K562 (cell line): ENCODE results near the gene MROH8. TPM values are rescaled to one million over a fixed set of nuclear protein-coding genes. Genes with fewer than 3 reads are reported as not detected.

Experiments
- BRD4 ChIP-seq: fragments of 200-600 bp; sonication (generic); IDR thresholded peaks from 2 replicates; pipeline ENCODE4 v1.6.1; 2017; ENCODE audit warnings: inconsistent platforms
- FOSL1 ChIP-seq: fragments of 200-800 bp; sonication (Bioruptor generic); conservative IDR thresholded peaks from 2 replicates; pipeline ENCODE4 v1.6.1; 2016; ENCODE audit warnings: missing genetic modification characterization, missing compliant biosample characterization
- HDGF ChIP-seq: fragments of 450-650 bp; IDR thresholded peaks from 2 replicates; pipeline ENCODE4 v1.6.1; 2016
- JUNB ChIP-seq: fragments of 450-650 bp; formaldehyde crosslinking; conservative IDR thresholded peaks from 2 replicates; pipeline ENCODE4 v1.4.0; 2020; ENCODE audit warnings: mild to moderate bottlenecking
- NCOR1 ChIP-seq: fragments of 450-650 bp; IDR thresholded peaks from 2 replicates; pipeline ENCODE4 v1.6.1; 2016; ENCODE audit warnings: mild to moderate bottlenecking, moderate library complexity
- PHB2 ChIP-seq: fragments of 450-650 bp; IDR thresholded peaks from 2 replicates; pipeline ENCODE4 v1.6.1; 2017; ENCODE audit warnings: low read depth
- PTRF ChIP-seq: fragments of 450-650 bp; IDR thresholded peaks from 2 replicates; pipeline ENCODE4 v1.6.1; 2016; ENCODE audit warnings: mild to moderate bottlenecking, missing genetic modification characterization, missing compliant biosample characterization
- RAD51 ChIP-seq: fragments of 450-650 bp; IDR thresholded peaks from 2 replicates; pipeline ENCODE4 v1.7.1; 2016; ENCODE audit warnings: low read depth, mild to moderate bottlenecking, borderline replicate concordance
- SMAD4 ChIP-seq: fragments of 250-450 bp; sonication (Bioruptor Pico); conservative IDR thresholded peaks from 2 replicates; pipeline ENCODE4 v1.8.0; 2021; ENCODE audit warnings: inconsistent platforms, mild to moderate bottlenecking, moderate library complexity
- TCF7 ChIP-seq: sonication (generic); IDR thresholded peaks from 2 replicates; pipeline ENCODE4 v1.6.1; 2016; ENCODE audit warnings: antibody characterized with exemption, borderline replicate concordance
- TCFL5 ChIP-seq: fragments of 250-450 bp; sonication (Bioruptor Pico); conservative IDR thresholded peaks from 2 replicates; pipeline ENCODE4 v1.6.1; 2021; ENCODE audit warnings: mild to moderate bottlenecking, moderate library complexity, matching md5 sums
- TEAD2 ChIP-seq: fragments of 450-650 bp; IDR thresholded peaks from 2 replicates; pipeline ENCODE4 v1.6.1; 2016; ENCODE audit warnings: missing genetic modification characterization, control low read depth, missing compliant biosample characterization
- ZNF707 ChIP-seq: fragments of 250-450 bp; sonication (Bioruptor Pico); conservative IDR thresholded peaks from 2 replicates; pipeline ENCODE4 v1.8.0; 2022; ENCODE audit warnings: inconsistent platforms, mild to moderate bottlenecking, moderate library complexity
- polyA plus RNA-seq, 8 experiments: library from polyadenylated mRNA; depleted of rRNA in 4 of 8; stranded (reverse) in 5 of 8; unstranded in 3 of 8; fragments of >200 nt; fragmentation: Nextera tagmentation in 2 of 8; fragmentation: Illumina TruSeq in 1 of 8; extraction: Ambion mirVana in 2 of 8; extraction: Trizol in 1 of 8; gene quantifications; 2 replicates each; pipeline versions ENCODE4 v1.2.1 to v1.2.3, GENCODE V29; 2011 to 2014; ENCODE audit warnings: inconsistent platforms in 1 of 8, missing spikeins in 1 of 8
- total RNA-seq, 7 experiments: library from RNA; depleted of rRNA in 6 of 7; stranded (reverse); fragments of >200 nt in 6 of 7; fragmentation: Illumina TruSeq in 2 of 7; extraction: Trizol in 2 of 7; gene quantifications; 2 replicates each; pipeline versions ENCODE4 v1.2.1 to v1.2.3, GENCODE V29; 2011 to 2021; ENCODE audit warnings: low replicate concordance in 1 of 7
- TF ChIP-seq, protein P1 (sequence below), 2 experiments: IDR thresholded peaks; 2 replicates each; pipeline ENCODE4 v1.6.1; 2011; ENCODE audit warnings: borderline replicate concordance in 1 of 2, control low read depth in 1 of 2, low read depth in 1 of 2, low read length in 1 of 2, mild to moderate bottlenecking in 1 of 2, mixed read lengths in 1 of 2, moderate library complexity in 1 of 2; ENCODE audit not compliant: insufficient read depth in 1 of 2, insufficient read length in 1 of 2, poor library complexity in 1 of 2, severe bottlenecking in 1 of 2; ENCODE audit errors: extremely low read depth in 1 of 2
- TF ChIP-seq, protein P2 (sequence below): fragments of 250-450 bp; sonication (Bioruptor Pico); IDR thresholded peaks from 2 replicates; pipeline ENCODE4 v1.8.0; 2022; ENCODE audit warnings: moderate library complexity, mild to moderate bottlenecking, inconsistent platforms
- TF ChIP-seq, protein P3 (sequence below): fragments of 450-650 bp; formaldehyde crosslinking; IDR thresholded peaks from 2 replicates; pipeline ENCODE4 v1.4.0; 2022; ENCODE audit warnings: mild to moderate bottlenecking, moderate library complexity
- TF ChIP-seq, protein P4 (sequence below): sonication (generic); formaldehyde crosslinking; IDR thresholded peaks from 2 replicates; pipeline ENCODE4 v1.8.0; 2022; ENCODE audit warnings: mild to moderate bottlenecking, missing genetic modification reagents
- TF ChIP-seq, protein P5 (sequence below): sonication (generic); formaldehyde crosslinking; IDR thresholded peaks from 2 replicates; pipeline ENCODE4 v1.8.0; 2023; ENCODE audit warnings: missing genetic modification reagents, mild to moderate bottlenecking, borderline replicate concordance

The MROH8 gene
- total and polyA plus RNA-seq, 9 of the 15 experiments (the other 6 are each of a cell fraction or from before 2014, with no cell fraction given), result 0.21 to 1.5 (median 0.78) TPM

DNA sequence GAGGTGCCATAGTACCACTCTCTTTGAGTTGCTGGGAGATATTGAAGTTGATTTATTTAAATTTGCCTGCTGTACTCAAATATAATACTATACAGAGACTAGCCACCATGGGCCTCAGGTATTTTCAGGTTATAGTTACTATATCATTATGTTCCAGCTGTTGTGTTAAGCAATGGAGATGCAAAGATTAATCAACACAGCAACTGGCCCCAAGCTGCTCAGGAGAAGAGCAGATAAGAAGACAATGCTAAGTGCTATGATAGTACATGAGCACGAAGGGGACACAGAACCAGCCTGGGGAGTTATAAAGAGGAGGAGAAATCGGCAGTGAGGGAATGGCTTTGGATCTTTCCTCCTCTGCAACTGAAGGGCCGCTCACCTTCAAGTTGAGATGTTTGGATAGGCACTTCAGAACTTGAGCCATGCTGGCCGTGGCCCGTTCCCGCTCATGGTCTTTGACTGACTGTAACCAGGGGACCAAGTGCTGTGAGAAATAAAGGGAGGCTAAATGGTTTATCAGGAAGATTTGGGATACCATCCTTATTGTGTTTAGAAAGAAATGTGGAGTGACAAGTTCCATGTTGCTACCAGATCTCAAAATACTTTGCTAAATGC is 24.6 kb downstream of the MROH8 start (continued):
- TF ChIP-seq, protein P1, sequence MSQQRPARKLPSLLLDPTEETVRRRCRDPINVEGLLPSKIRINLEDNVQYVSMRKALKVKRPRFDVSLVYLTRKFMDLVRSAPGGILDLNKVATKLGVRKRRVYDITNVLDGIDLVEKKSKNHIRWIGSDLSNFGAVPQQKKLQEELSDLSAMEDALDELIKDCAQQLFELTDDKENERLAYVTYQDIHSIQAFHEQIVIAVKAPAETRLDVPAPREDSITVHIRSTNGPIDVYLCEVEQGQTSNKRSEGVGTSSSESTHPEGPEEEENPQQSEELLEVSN (IDR thresholded peaks at IDR 0.05; ENCODE audit: borderline replicate concordance in 1 of 2, extremely low read depth in 1 of 2, insufficient read depth in 1 of 2, insufficient read length in 1 of 2, low read depth in 1 of 2, low read length in 1 of 2, poor library complexity in 1 of 2, severe bottlenecking in 1 of 2), result peak in 1 of 2 experiments; percentile 51
- TF ChIP-seq TEAD2 (tag), result no peak
- TF ChIP-seq, protein P2, sequence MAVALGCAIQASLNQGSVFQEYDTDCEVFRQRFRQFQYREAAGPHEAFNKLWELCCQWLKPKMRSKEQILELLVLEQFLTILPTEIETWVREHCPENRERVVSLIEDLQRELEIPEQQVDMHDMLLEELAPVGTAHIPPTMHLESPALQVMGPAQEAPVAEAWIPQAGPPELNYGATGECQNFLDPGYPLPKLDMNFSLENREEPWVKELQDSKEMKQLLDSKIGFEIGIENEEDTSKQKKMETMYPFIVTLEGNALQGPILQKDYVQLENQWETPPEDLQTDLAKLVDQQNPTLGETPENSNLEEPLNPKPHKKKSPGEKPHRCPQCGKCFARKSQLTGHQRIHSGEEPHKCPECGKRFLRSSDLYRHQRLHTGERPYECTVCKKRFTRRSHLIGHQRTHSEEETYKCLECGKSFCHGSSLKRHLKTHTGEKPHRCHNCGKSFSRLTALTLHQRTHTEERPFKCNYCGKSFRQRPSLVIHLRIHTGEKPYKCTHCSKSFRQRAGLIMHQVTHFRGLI, result peak; percentile 38; the same call in 1 of the 2 replicates
- peak; percentile 84 for TF ChIP-seq SMAD4
- TF ChIP-seq PTRF (tag), result no peak
- 0 out of 2 replicates have a peak, but pooled peaks have one; percentile 73 for TF ChIP-seq TCFL5 (CRISPR knock-in tag)
- TF ChIP-seq ZNF707 (CRISPR knock-in tag), result no peak
- TF ChIP-seq FOSL1 (tag), result peak; percentile 53; the same call in 1 of the 2 replicates
- no peak for TF ChIP-seq RAD51
- TF ChIP-seq HDGF, result no peak
- TF ChIP-seq, protein P3, sequence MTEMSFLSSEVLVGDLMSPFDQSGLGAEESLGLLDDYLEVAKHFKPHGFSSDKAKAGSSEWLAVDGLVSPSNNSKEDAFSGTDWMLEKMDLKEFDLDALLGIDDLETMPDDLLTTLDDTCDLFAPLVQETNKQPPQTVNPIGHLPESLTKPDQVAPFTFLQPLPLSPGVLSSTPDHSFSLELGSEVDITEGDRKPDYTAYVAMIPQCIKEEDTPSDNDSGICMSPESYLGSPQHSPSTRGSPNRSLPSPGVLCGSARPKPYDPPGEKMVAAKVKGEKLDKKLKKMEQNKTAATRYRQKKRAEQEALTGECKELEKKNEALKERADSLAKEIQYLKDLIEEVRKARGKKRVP (CRISPR knock-in tag), result no peak
- peak; percentile 96 for TF ChIP-seq NCOR1
- TF ChIP-seq BRD4, result no peak
- no peak for TF ChIP-seq TCF7
- no peak for TF ChIP-seq JUNB
- TF ChIP-seq PHB2, result peak; percentile 90
- TF ChIP-seq, protein P4, sequence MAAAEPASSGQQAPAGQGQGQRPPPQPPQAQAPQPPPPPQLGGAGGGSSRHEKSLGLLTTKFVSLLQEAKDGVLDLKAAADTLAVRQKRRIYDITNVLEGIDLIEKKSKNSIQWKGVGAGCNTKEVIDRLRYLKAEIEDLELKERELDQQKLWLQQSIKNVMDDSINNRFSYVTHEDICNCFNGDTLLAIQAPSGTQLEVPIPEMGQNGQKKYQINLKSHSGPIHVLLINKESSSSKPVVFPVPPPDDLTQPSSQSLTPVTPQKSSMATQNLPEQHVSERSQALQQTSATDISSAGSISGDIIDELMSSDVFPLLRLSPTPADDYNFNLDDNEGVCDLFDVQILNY (CRISPR knock-in tag), result no peak
- TF ChIP-seq, protein P5, sequence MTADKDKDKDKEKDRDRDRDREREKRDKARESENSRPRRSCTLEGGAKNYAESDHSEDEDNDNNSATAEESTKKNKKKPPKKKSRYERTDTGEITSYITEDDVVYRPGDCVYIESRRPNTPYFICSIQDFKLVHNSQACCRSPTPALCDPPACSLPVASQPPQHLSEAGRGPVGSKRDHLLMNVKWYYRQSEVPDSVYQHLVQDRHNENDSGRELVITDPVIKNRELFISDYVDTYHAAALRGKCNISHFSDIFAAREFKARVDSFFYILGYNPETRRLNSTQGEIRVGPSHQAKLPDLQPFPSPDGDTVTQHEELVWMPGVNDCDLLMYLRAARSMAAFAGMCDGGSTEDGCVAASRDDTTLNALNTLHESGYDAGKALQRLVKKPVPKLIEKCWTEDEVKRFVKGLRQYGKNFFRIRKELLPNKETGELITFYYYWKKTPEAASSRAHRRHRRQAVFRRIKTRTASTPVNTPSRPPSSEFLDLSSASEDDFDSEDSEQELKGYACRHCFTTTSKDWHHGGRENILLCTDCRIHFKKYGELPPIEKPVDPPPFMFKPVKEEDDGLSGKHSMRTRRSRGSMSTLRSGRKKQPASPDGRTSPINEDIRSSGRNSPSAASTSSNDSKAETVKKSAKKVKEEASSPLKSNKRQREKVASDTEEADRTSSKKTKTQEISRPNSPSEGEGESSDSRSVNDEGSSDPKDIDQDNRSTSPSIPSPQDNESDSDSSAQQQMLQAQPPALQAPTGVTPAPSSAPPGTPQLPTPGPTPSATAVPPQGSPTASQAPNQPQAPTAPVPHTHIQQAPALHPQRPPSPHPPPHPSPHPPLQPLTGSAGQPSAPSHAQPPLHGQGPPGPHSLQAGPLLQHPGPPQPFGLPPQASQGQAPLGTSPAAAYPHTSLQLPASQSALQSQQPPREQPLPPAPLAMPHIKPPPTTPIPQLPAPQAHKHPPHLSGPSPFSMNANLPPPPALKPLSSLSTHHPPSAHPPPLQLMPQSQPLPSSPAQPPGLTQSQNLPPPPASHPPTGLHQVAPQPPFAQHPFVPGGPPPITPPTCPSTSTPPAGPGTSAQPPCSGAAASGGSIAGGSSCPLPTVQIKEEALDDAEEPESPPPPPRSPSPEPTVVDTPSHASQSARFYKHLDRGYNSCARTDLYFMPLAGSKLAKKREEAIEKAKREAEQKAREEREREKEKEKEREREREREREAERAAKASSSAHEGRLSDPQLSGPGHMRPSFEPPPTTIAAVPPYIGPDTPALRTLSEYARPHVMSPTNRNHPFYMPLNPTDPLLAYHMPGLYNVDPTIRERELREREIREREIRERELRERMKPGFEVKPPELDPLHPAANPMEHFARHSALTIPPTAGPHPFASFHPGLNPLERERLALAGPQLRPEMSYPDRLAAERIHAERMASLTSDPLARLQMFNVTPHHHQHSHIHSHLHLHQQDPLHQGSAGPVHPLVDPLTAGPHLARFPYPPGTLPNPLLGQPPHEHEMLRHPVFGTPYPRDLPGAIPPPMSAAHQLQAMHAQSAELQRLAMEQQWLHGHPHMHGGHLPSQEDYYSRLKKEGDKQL (CRISPR knock-in tag), result no peak
